Sigmoid colon (tissue), 7 donors: ENCODE data around the gene INCA1. TPM values are rescaled to one million over a fixed set of nuclear protein-coding genes. Genes with fewer than 3 reads are reported as not detected.
"Not testable (repeated sequence)": the region's sequence is repeated elsewhere in the genome, so short reads cannot be mapped to it uniquely, and the experiment has no call there.

ENCODE experiments used
- DNase-seq: peaks from one replicate; pipeline ENCODE4 v3.0.0-alpha.2; 2019
- H3K27ac ChIP-seq, 4 donors: fragments of 200-600 bp; sonication (generic); one replicate each; pipeline ENCODE4 v1.5.1; 2016 to 2019; ENCODE audit warnings: mild to moderate bottlenecking in 1 of 4
- H3K27me3 ChIP-seq, 3 donors: fragments of 200-600 bp; sonication (generic); one replicate each; pipeline ENCODE4 v1.5.1; 2019; ENCODE audit warnings: mild to moderate bottlenecking in 1 of 3
- H3K36me3 ChIP-seq, 4 donors: fragments of 200-600 bp; sonication (generic); one replicate each; pipeline ENCODE4 v1.5.1; 2016 to 2019
- H3K4me1 ChIP-seq, 4 donors: fragments of 200-600 bp; sonication (generic); one replicate each; pipeline ENCODE4 v1.5.1; 2017 to 2019
- H3K4me3 ChIP-seq, 4 donors: fragments of 200-600 bp; sonication (generic); one replicate each; pipeline ENCODE4 v1.5.1; 2017 to 2019; ENCODE audit warnings: mild to moderate bottlenecking in 2 of 4, moderate library complexity in 1 of 4
- H3K9me3 ChIP-seq, 4 donors: fragments of 200-600 bp in 3 of 4; sonication (generic) in 3 of 4; one replicate each; pipeline versions ENCODE4 v1.5.1 to v1.6.1; 2013 to 2019
- CTCF ChIP-seq, 4 experiments: fragments of 450-650 bp in 3 of 4; fragments of 200-600 bp in 1 of 4; IDR thresholded peaks; one replicate each; pipeline ENCODE4 v1.5.1; 2016 to 2019; ENCODE audit warnings: antibody characterized with exemption in 4 of 4, mild to moderate bottlenecking in 3 of 4, moderate library complexity in 2 of 4
- EP300 ChIP-seq, 4 donors: sonication (generic); formaldehyde crosslinking; IDR thresholded peaks; one replicate each; pipeline ENCODE4 v1.6.1; 2017; ENCODE audit warnings: antibody characterized with exemption in 4 of 4
- POLR2A ChIP-seq, 2 donors: fragments of 450-650 bp; IDR thresholded peaks; one replicate each; pipeline ENCODE4 v1.6.1; 2016; ENCODE audit warnings: antibody characterized with exemption in 2 of 2, mild to moderate bottlenecking in 2 of 2, moderate library complexity in 2 of 2
- POLR2AphosphoS5 ChIP-seq, 4 donors: sonication (generic); formaldehyde crosslinking; IDR thresholded peaks; one replicate each; pipeline ENCODE4 v1.6.1; 2017; ENCODE audit warnings: antibody characterized with exemption in 4 of 4
- WGBS, 2 donors: extraction: QIAGEN DNeasy Blood & Tissue Kit; methylation state at CpG; one replicate each; pipeline ENCODE4 v1.1.7; 2013; 5-methylcytosine and 5-hydroxymethylcytosine counted together
- intact Hi-C: fragments of 100-400 bp; cut with DNase I; formaldehyde crosslinking; loops from one replicate; pipeline ENCODE4 v1.15.1; 2023
- polyA plus RNA-seq, 3 donors: library from polyadenylated mRNA; stranded (reverse); fragments of 200-250 nt; gene quantifications; one replicate each; pipeline ENCODE4 v1.2.3, GENCODE V29; 2013
- total RNA-seq, 4 donors: library from RNA; depleted of rRNA; stranded (reverse); fragments of >200 nt; gene quantifications; one replicate each; pipeline ENCODE4 v1.1.0, GENCODE V29; 2016
- donor health status: healthy with polysubstance abuse.
- donor health status: Bipolar disorder and iron deficiency.
- donor health status: healthy.

INCA1 gene
- total and polyA plus RNA-seq, 7 donors: 0.36 to 3.6 (median 2.2) TPM

GRCh38 chr17:5033352-5034015, 36.2 kb upstream of the INCA1 start:
- 86 to 92% methylated on average over 13 of the region's 13 CpGs for WGBS, 2 donors
- Histone ChIP-seq H3K4me1 (peaks cover 0 to 16% (median 8%) of the 10 kb centered on the region in 4 donors), H3K27me3 (peaks cover 4 to 22% (median 6%) of the 10 kb centered on the region in 3 donors), H3K27ac (no peak overlapping the region), H3K36me3 (no peaks in the 10 kb centered on the region), H3K9me3 (no peaks in the 10 kb centered on the region), H3K4me3 (no peak overlapping the region)
- intact Hi-C loops: no loop called here
- no peak for TF ChIP-seq POLR2A (IDR thresholded peaks at IDR 0.05)
- TF ChIP-seq EP300 (IDR thresholded peaks at IDR 0.05): no peak
- no peak for TF ChIP-seq CTCF (IDR thresholded peaks at IDR 0.05)
- no peak for TF ChIP-seq POLR2AphosphoS5 (IDR thresholded peaks at IDR 0.05)
- no peak for DNase-seq

- Histone ChIP-seq H3K27ac (no peak overlapping the region), H3K4me1 (peaks cover 0 to 16% (median 8%) of the 10 kb centered on the region in 4 donors), H3K4me3 (no peak overlapping the region), H3K27me3 (peaks cover 4 to 22% (median 6%) of the 10 kb centered on the region in 3 donors), H3K9me3 (no peaks in the 10 kb centered on the region), H3K36me3 (no peaks in the 10 kb centered on the region)
- DNase-seq: no peak
- WGBS, 2 donors: 92% methylated on average over 6 of the region's 6 CpGs
- TF ChIP-seq POLR2AphosphoS5 (IDR thresholded peaks at IDR 0.05) (no peak), CTCF (IDR thresholded peaks at IDR 0.05) (no peak), EP300 (IDR thresholded peaks at IDR 0.05) (no peak)
- intact Hi-C loops: no loop called here
Measured at GRCh38 chr17:5032865-5033264, 35.5 kb upstream of the INCA1 start.

GRCh38 chr17:5031365-5032082, 34.2 kb upstream of the INCA1 start:
- 2 to 4% methylated on average over 48 of the region's 48 CpGs for WGBS, 2 donors
- H3K9me3 ChIP-seq: no peaks in the 10 kb centered on the region
- H3K27ac ChIP-seq: peak overlapping the region; percentile 3 to 62 (median 45)
- intact Hi-C loops: loop anchor here (1.0 to 2.0 kb wide), 2 partner anchors 31 to 33 kb away; no protein-coding TSS in a partner anchor
- peaks cover 4 to 22% (median 6%) of the 10 kb centered on the region in 3 donors for H3K27me3 ChIP-seq
- TF ChIP-seq CTCF (IDR thresholded peaks at IDR 0.05) (peak; percentile 67 to 87 (median 82)), EP300 (IDR thresholded peaks at IDR 0.05) (no peak), POLR2A (IDR thresholded peaks at IDR 0.05) (no peak), POLR2AphosphoS5 (IDR thresholded peaks at IDR 0.05) (peak in 2 of 4 donors; percentile 11 to 41)
- no peaks in the 10 kb centered on the region for H3K36me3 ChIP-seq
- peak; percentile 90 for DNase-seq
- peaks cover 0 to 16% (median 8%) of the 10 kb centered on the region in 4 donors for H3K4me1 ChIP-seq
- H3K4me3 ChIP-seq: peak overlapping the region; percentile 24 to 56 (median 50)

- DNase-seq, H3K4me3 ChIP-seq, H3K27ac ChIP-seq, H3K9me3 ChIP-seq, H3K4me1 ChIP-seq, H3K36me3 ChIP-seq: not testable (repeated sequence)
- H3K27me3 ChIP-seq: peaks cover 0 to 11% (median 2%) of the 10 kb centered on the region in 3 donors
- intact Hi-C loops: loop anchor here (2.0 kb wide), 1 partner anchor 31 kb away; no protein-coding TSS in a partner anchor
- 92 to 95% methylated on average over 2 of the region's 2 CpGs for WGBS, 2 donors
Measured at GRCh38 chr17:5030168-5030567, 32.8 kb upstream of the INCA1 start.

- TF ChIP-seq POLR2A (IDR thresholded peaks at IDR 0.05) (no peak), EP300 (IDR thresholded peaks at IDR 0.05) (no peak), POLR2AphosphoS5 (IDR thresholded peaks at IDR 0.05) (no peak), CTCF (IDR thresholded peaks at IDR 0.05) (no peak)
- Histone ChIP-seq H3K9me3 (no peaks in the 10 kb centered on the region), H3K4me3 (no peak overlapping the region), H3K27ac (no peak overlapping the region), H3K36me3 (peaks cover 0 to 17% (median 14%) of the 10 kb centered on the region in 4 donors), H3K27me3 (no peaks in the 10 kb centered on the region), H3K4me1 (peaks cover 0 to 8% (median 2%) of the 10 kb centered on the region in 4 donors)
- WGBS, 2 donors: 76 to 79% methylated on average over 5 of the region's 5 CpGs
- intact Hi-C loops: no loop called here
- no peak for DNase-seq
Measured at GRCh38 chr17:5027916-5028315, 30.6 kb upstream of the INCA1 start.
